Omental fat pad (tissue), 4 donors: Measurements from ENCODE around the gene PSMD6. TPM values are rescaled to one million over a fixed set of nuclear protein-coding genes. Genes with fewer than 3 reads are reported as not detected.

Source experiments
- ATAC-seq: fragments of 150-250 bp; one replicate; pipeline ENCODE4 v1.9.1; 2016; ENCODE audit warnings: mild to moderate bottlenecking, moderate library complexity; ENCODE audit not compliant: low FRiP score
- DNase-seq: peaks from one replicate; pipeline ENCODE4 v3.0.0-alpha.2; 2019; ENCODE audit warnings: low spot score
- CTCF ChIP-seq, 3 donors: fragments of 450-650 bp; IDR thresholded peaks; one replicate each; pipeline ENCODE4 v1.5.1; 2016 to 2017; ENCODE audit warnings: antibody characterized with exemption in 3 of 3, mild to moderate bottlenecking in 3 of 3, moderate library complexity in 2 of 3
- total RNA-seq, 4 donors: library from RNA; depleted of rRNA; stranded (reverse); fragments of >200 nt; gene quantifications; one replicate each; pipeline ENCODE4 v1.1.0, GENCODE V29; 2016

PSMD6 gene
- total RNA-seq, result 10 to 100 TPM; 52.8 to 86.2 (median 53.4) TPM

GRCh38 chr3:64023187-64023860 is at the start of gene PSMD6:
Gene PSMD6 (minus strand): TSS chr3:64023494. CDS start chr3:64023419, 75 bp downstream.
- peak; percentile 93 for ATAC-seq
- peak; percentile 75 for DNase-seq
- TF ChIP-seq CTCF (IDR thresholded peaks at IDR 0.05), result peak in 2 of 3 donors; percentile 82 to 99

DNA sequence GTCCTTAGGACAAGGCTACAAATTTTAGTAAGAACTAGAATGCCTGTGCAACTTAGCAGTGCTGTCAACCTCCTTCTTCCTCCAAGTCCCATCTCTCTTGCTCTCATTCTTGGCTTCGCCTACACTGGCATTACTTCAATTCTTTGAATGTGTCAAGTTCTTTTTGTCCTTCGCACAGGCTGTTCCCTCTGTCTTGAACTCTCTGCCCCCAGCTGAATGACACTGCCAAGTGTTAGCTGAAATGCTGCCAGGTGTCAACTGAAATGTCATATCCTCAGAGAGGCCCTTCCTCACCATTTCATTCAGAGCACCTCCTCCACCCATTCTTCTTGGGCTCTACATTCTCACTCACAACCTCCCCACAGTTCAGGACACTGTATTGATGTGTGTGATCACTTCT is 48.8 kb upstream of the PSMD6 start:
- DNase-seq, result no peak
- TF ChIP-seq CTCF (IDR thresholded peaks at IDR 0.05), result no peak
- no peak for ATAC-seq

- no peak for TF ChIP-seq CTCF (IDR thresholded peaks at IDR 0.05)
- DNase-seq (no peak), ATAC-seq (no peak)
These were observed 47.4 kb upstream of the PSMD6 start for GRCh38 chr3:64070704-64071103.

- DNase-seq (no peak), ATAC-seq (no peak)
- no peak for TF ChIP-seq CTCF (IDR thresholded peaks at IDR 0.05)
These were observed 44.4 kb upstream of the PSMD6 start for GRCh38 chr3:64067506-64068346.

- DNase-seq (no peak), ATAC-seq (no peak)
- TF ChIP-seq CTCF (IDR thresholded peaks at IDR 0.05), result no peak
These were observed 41.5 kb upstream of the PSMD6 start for GRCh38 chr3:64064804-64065203.

- no peak for ATAC-seq
- DNase-seq, result no peak
- TF ChIP-seq CTCF (IDR thresholded peaks at IDR 0.05), result no peak
These were observed 40.7 kb upstream of the PSMD6 start for GRCh38 chr3:64063983-64064438.
